GM12878 (cell line): ENCODE data around the gene STAMBP. TPM values are rescaled to one million over a fixed set of nuclear protein-coding genes. Genes with fewer than 3 reads are reported as not detected.

ENCODE experiments used
- ATAC-seq: fragments of 200-7000 bp; cut with Tn5 transposase; 3 replicates; pipeline ENCODE4 v1.9.1; 2020; ENCODE audit warnings: mild to moderate bottlenecking, moderate library complexity
- BruUV-seq: library from RNA; stranded (reverse); fragments of 400-500 nt; replicated peaks from 2 replicates; lab custom pipeline; 2021; lab: Mats Ljungman, UMichigan
- CTCF ChIA-PET: fragments of 300-600 bp; sonication (Branson Sonifier 250); formaldehyde crosslinking; extraction: SDS; loops from one replicate; lab custom pipeline; 2021; ENCODE audit warnings: inconsistent platforms; lab: Yijun Ruan, JAX
- POLR2A ChIA-PET: fragments of 350-600 bp; formaldehyde crosslinking; extraction: SDS; loops from one replicate; lab custom pipeline; 2021; ENCODE audit warnings: inconsistent platforms; lab: Charles Lee
- RAD21 ChIA-PET: fragments of 300-600 bp; sonication (Branson Sonifier 250); formaldehyde crosslinking; loops from one replicate; lab custom pipeline; 2023; ENCODE audit warnings: antibody characterized with exemption; ENCODE audit not compliant: unreplicated experiment; lab: Charles Lee
- SMC1A ChIA-PET: fragments of 300-600 bp; sonication (Branson Sonifier 250); formaldehyde crosslinking; loops from one replicate; lab custom pipeline; 2023; ENCODE audit not compliant: unreplicated experiment, uncharacterized antibody; lab: Charles Lee
- DNase-seq: peaks from one replicate; pipeline ENCODE4 v3.0.0-alpha.2; 2011; ENCODE audit warnings: low read depth, low spot score
- FAIRE-seq: peaks from 3 replicates; lab custom pipeline; 2011; peaks lifted over from hg19 to GRCh38; lab: Jason Lieb, UNC
- H2AFZ ChIP-seq: 2 replicates; pipeline ENCODE4 v1.6.0; 2011; ENCODE audit warnings: low read depth, low read length, control low read depth; ENCODE audit not compliant: control insufficient read depth
- H3K27ac ChIP-seq: 2 replicates; pipeline ENCODE4 v1.5.1; 2011; ENCODE audit warnings: control low read depth; ENCODE audit not compliant: control insufficient read depth, insufficient read depth
- H3K27me3 ChIP-seq, 2 experiments: replicated peaks in 1 of 2; 2 replicates each; pipeline versions ENCODE4 v1.6.0 to v1.6.1; 2011; ENCODE audit warnings: low read length in 1 of 2; ENCODE audit not compliant: control insufficient read depth in 2 of 2, insufficient read depth in 2 of 2
- H3K36me3 ChIP-seq, 2 experiments: 2 replicates each; pipeline ENCODE4 v1.5.1; 2011; ENCODE audit warnings: low read length in 1 of 2; ENCODE audit not compliant: control insufficient read depth in 2 of 2, insufficient read depth in 2 of 2
- H3K4me1 ChIP-seq: 2 replicates; pipeline ENCODE4 v1.6.1; 2011; ENCODE audit warnings: mild to moderate bottlenecking, low read length, moderate library complexity, mixed read lengths; ENCODE audit not compliant: control insufficient read depth, insufficient read depth
- H3K4me2 ChIP-seq: 2 replicates; pipeline ENCODE4 v1.6.0; 2011; ENCODE audit warnings: control low read depth; ENCODE audit not compliant: control insufficient read depth, insufficient read depth
- H3K4me3 ChIP-seq: fragments of 200-600 bp; sonication (generic); 2 replicates; pipeline ENCODE4 v1.5.1; 2016
- H3K79me2 ChIP-seq: 2 replicates; pipeline ENCODE4 v1.6.0; 2011; ENCODE audit warnings: low read length; ENCODE audit not compliant: control insufficient read depth, insufficient read depth
- H3K9ac ChIP-seq: 2 replicates; pipeline ENCODE4 v1.8.0; 2011; ENCODE audit warnings: low read length, control low read depth, mixed read lengths; ENCODE audit not compliant: control insufficient read depth, insufficient read depth
- H3K9me3 ChIP-seq: replicated peaks from 3 replicates; pipeline ENCODE4 v1.5.1; 2011; ENCODE audit warnings: mild to moderate bottlenecking, low read length; ENCODE audit not compliant: control insufficient read depth, insufficient read depth
- H4K20me1 ChIP-seq: 2 replicates; pipeline ENCODE4 v1.6.0; 2011; ENCODE audit not compliant: control insufficient read depth, insufficient read depth
- CHD2 ChIP-seq: IDR thresholded peaks from 2 replicates; pipeline ENCODE4 v1.6.1; 2011; ENCODE audit warnings: low read depth, low read length, improper control_type of control experiment, borderline replicate concordance
- EZH2 ChIP-seq: IDR thresholded peaks from 2 replicates; pipeline ENCODE4 v1.6.1; 2012; ENCODE audit warnings: low read depth, mild to moderate bottlenecking, control low read depth, inconsistent platforms, low read length, borderline replicate concordance; ENCODE audit not compliant: control insufficient read depth
- IKZF2 ChIP-seq, 2 experiments: fragments of 450-650 bp; IDR thresholded peaks; 2 replicates each; pipeline ENCODE4 v1.6.1; 2017; ENCODE audit warnings: mild to moderate bottlenecking in 2 of 2, moderate library complexity in 2 of 2
- MTA3 ChIP-seq: IDR thresholded peaks from 2 replicates; pipeline ENCODE4 v1.6.1; 2012; ENCODE audit warnings: low read length, inconsistent platforms, borderline replicate concordance
- MYC ChIP-seq: IDR thresholded peaks from 2 replicates; pipeline ENCODE4 v1.6.1; 2011; ENCODE audit warnings: mild to moderate bottlenecking, low read length, moderate library complexity, inconsistent platforms; ENCODE audit not compliant: insufficient read depth, insufficient replicate concordance, insufficient read length, severe bottlenecking
- NBN ChIP-seq: fragments of 450-650 bp; IDR thresholded peaks from 2 replicates; pipeline ENCODE4 v1.6.1; 2016
- PAX8 ChIP-seq: fragments of 450-650 bp; IDR thresholded peaks from 2 replicates; pipeline ENCODE4 v1.6.1; 2017; ENCODE audit warnings: mild to moderate bottlenecking, moderate library complexity
- RBBP5 ChIP-seq: fragments of 200-600 bp; sonication (generic); conservative IDR thresholded peaks from 2 replicates; pipeline ENCODE4 v1.6.1; 2016
- RUNX3 ChIP-seq: IDR thresholded peaks from 2 replicates; pipeline ENCODE4 v1.6.1; 2012; ENCODE audit warnings: low read length, inconsistent platforms
- STAT1 ChIP-seq: fragments of 450-650 bp; conservative IDR thresholded peaks from 2 replicates; pipeline ENCODE4 v1.6.1; 2014; ENCODE audit warnings: antibody characterized with exemption, mild to moderate bottlenecking
- WGBS: methylation state at CpG from one replicate; pipeline ENCODE4 v1.1.6; 2016; ENCODE audit warnings: low lambda C conversion rate; ENCODE audit not compliant: insufficient replicate concordance, insufficient coverage; ENCODE audit errors: missing lambda C conversion rate; 5-methylcytosine and 5-hydroxymethylcytosine counted together
- in situ Hi-C: fragments of 300-500 bp; cut with MboI; formaldehyde crosslinking; loops from 9 replicates; pipeline ENCODE4 v1.14.3; 2018; ENCODE audit warnings: mixed read lengths
- intact Hi-C: fragments of 100-400 bp; cut with micrococcal nuclease; formaldehyde crosslinking; loops from one replicate; pipeline ENCODE4 v1.14.2; 2022; ENCODE audit not compliant: unreplicated experiment
- polyA plus RNA-seq, 11 experiments: library from polyadenylated mRNA; depleted of rRNA in 4 of 11; unstranded in 6 of 11; stranded (reverse) in 5 of 11; fragments of >200 nt; fragmentation: Nextera tagmentation in 4 of 11; fragmentation: Illumina TruSeq in 1 of 11; extraction: Ambion mirVana in 4 of 11; extraction: Trizol in 1 of 11; gene quantifications; 1 replicate in 1 of 11; 2 replicates in 10 of 11; pipeline versions ENCODE4 v1.2.1 to v1.2.3, GENCODE V29; 2011 to 2016; ENCODE audit warnings: inconsistent platforms in 2 of 11, missing spikeins in 2 of 11, low read depth in 1 of 11
- total RNA-seq, 4 experiments: library from RNA; depleted of rRNA in 3 of 4; stranded (reverse); fragments of >200 nt in 3 of 4; fragmentation: Illumina TruSeq in 1 of 4; extraction: Trizol in 1 of 4; gene quantifications; 2 replicates each; pipeline versions ENCODE4 v1.2.1 to v1.2.3, GENCODE V29; 2013 to 2021
- TF ChIP-seq, protein P1 (sequence below): fragments of 450-650 bp; IDR thresholded peaks from 2 replicates; pipeline ENCODE4 v1.6.1; 2017; ENCODE audit warnings: borderline replicate concordance
- TF ChIP-seq, protein P2 (sequence below): IDR thresholded peaks from 2 replicates; pipeline ENCODE4 v1.6.1; 2011; ENCODE audit warnings: low read depth, mild to moderate bottlenecking, low read length, moderate library complexity, borderline replicate concordance; ENCODE audit errors: extremely low read depth
- TF ChIP-seq, protein P3 (sequence below): fragments of 450-650 bp; IDR thresholded peaks from 2 replicates; pipeline ENCODE4 v1.6.1; 2017; ENCODE audit warnings: low read depth, mild to moderate bottlenecking, moderate library complexity

STAMBP gene
- total and polyA plus RNA-seq, 10 of the 15 experiments (the other 5 are each of a cell fraction or from before 2014, with no cell fraction given): 38.9 to 84.1 (median 69.7) TPM

DNA sequence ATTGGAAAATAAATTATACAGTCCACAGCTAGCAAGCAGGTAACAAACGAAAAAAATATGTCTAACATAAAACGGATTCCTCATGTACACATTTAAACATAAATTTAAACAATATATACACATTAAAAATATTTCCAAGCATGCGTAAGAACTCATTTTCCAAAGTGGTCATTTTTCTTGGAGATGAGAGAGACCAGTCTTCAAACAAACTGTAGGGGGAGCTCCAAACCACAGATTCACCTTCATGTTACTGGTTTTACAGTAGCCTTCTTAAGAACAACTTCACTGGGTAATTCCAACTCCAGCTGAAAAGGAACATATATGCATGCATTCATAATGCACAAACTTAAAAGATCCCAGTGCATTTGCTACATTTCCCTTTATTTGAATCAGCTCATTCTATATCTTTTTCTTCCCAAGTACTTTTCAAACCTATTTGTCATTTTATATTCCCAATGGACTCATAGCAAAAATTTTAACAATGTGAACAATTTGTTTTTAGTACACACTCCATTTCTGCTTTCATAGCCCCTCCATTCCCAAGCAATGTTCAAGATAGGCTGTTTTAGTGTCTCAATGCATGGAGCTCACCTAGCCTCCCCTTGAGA, 4.7 kb upstream of the STAMBP start (continued):
- TF ChIP-seq PAX8 (no peak), MYC (no peak), RUNX3 (peak; percentile 62), RBBP5 (no peak)
- TF ChIP-seq, protein P1, sequence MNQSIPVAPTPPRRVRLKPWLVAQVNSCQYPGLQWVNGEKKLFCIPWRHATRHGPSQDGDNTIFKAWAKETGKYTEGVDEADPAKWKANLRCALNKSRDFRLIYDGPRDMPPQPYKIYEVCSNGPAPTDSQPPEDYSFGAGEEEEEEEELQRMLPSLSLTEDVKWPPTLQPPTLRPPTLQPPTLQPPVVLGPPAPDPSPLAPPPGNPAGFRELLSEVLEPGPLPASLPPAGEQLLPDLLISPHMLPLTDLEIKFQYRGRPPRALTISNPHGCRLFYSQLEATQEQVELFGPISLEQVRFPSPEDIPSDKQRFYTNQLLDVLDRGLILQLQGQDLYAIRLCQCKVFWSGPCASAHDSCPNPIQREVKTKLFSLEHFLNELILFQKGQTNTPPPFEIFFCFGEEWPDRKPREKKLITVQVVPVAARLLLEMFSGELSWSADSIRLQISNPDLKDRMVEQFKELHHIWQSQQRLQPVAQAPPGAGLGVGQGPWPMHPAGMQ: no peak

DNA sequence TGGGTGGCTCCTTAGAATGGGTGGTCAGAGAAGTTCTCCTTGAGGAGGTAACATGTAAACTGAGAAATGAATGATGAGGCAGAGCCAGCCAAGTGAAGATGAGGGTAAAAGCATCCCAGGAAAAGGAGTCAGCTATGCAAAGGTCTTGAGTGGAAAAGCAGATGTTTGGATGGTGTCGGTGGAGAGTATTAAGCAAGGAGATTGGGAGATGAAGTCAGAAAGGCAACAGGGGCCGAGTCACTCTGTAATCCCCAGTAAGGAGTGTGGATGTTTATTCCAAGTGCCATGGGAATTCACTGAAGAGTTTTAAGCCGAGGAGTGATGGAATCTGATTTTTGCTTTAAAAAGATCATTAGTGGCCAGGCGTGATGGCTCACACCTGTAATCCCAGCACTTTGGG, 3.4 kb upstream of the STAMBP start:
- WGBS: 25% methylated on average over 4 of the region's 4 CpGs
- Histone ChIP-seq H3K4me1 (peaks cover 20% of the 10 kb centered on the region), H3K9ac (no peak overlapping the region), H3K79me2 (peaks cover 20% of the 10 kb centered on the region), H3K4me3 (no peak overlapping the region), H3K27ac (no peak overlapping the region), H3K9me3 (no peaks in the 10 kb centered on the region), H3K36me3 (no peaks in the 10 kb centered on the region), H2AFZ (no peak overlapping the region), H3K4me2 (no peak overlapping the region), H3K27me3 (no peaks in the 10 kb centered on the region), H4K20me1 (no peaks in the 10 kb centered on the region)
- no TSS peak for BruUV-seq
- RAD21 ChIA-PET: interaction anchor here (0.9 to 8.4 kb wide), 6 partner anchors 162 to 510 kb away, joined by 3 to 96 read pairs (median 8); no protein-coding TSS in a partner anchor
- in situ Hi-C loops (loop anchor here (10.0 kb wide), 1 partner anchor 569 kb away; no protein-coding TSS in a partner anchor), intact Hi-C loops (loop anchor here (10.0 kb wide), 5 partner anchors 141 to 509 kb away; partner anchors contain the start of gene TET3)
- FAIRE-seq (no peak), ATAC-seq (no peak), DNase-seq (no peak)
- CTCF ChIA-PET: interaction anchor here (0.7 to 8.9 kb wide), 23 partner anchors 8 to 566 kb away, joined by 3 to 191 read pairs (median 10); partner anchors contain the start of gene BOLA3
- SMC1A ChIA-PET: interaction anchor here (0.9 to 7.3 kb wide), 9 partner anchors 8 to 324 kb away, joined by 3 to 53 read pairs (median 14); partner anchors contain the start of gene BOLA3
- no peak for TF ChIP-seq RUNX3
- TF ChIP-seq EZH2: no peak
- TF ChIP-seq, protein P2, sequence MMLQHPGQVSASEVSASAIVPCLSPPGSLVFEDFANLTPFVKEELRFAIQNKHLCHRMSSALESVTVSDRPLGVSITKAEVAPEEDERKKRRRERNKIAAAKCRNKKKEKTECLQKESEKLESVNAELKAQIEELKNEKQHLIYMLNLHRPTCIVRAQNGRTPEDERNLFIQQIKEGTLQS: no peak
- TF ChIP-seq NBN: no peak
- TF ChIP-seq, protein P3, sequence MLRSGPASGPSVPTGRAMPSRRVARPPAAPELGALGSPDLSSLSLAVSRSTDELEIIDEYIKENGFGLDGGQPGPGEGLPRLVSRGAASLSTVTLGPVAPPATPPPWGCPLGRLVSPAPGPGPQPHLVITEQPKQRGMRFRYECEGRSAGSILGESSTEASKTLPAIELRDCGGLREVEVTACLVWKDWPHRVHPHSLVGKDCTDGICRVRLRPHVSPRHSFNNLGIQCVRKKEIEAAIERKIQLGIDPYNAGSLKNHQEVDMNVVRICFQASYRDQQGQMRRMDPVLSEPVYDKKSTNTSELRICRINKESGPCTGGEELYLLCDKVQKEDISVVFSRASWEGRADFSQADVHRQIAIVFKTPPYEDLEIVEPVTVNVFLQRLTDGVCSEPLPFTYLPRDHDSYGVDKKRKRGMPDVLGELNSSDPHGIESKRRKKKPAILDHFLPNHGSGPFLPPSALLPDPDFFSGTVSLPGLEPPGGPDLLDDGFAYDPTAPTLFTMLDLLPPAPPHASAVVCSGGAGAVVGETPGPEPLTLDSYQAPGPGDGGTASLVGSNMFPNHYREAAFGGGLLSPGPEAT: no peak
- no peak for TF ChIP-seq IKZF2 (IDR thresholded peaks at IDR 0.05)
- no peak for TF ChIP-seq MTA3
- TF ChIP-seq STAT1: no peak
- TF ChIP-seq CHD2: no peak
- POLR2A ChIA-PET: interaction anchor here (0.6 to 1.8 kb wide), 2 partner anchors 325 to 328 kb away, joined by 4 to 6 read pairs; no protein-coding TSS in a partner anchor
